Liver (tissue), 9 donors: ENCODE measurements around the gene ZNF579. TPM values are rescaled to one million over a fixed set of nuclear protein-coding genes. Genes with fewer than 3 reads are reported as not detected.

Experiments
- DNase-seq: peaks from one replicate; pipeline ENCODE4 v3.0.0-alpha.2; 2017; ENCODE audit warnings: low spot score
- H3K27ac ChIP-seq, 2 donors: one replicate each; pipeline ENCODE4 v1.7.0; 2013; ENCODE audit warnings: inconsistent platforms in 2 of 2, low read length in 2 of 2, control low read depth in 1 of 2, low read depth in 1 of 2, mild to moderate bottlenecking in 1 of 2
- H3K27me3 ChIP-seq, 4 donors: one replicate each; pipeline versions ENCODE4 v1.6.1 to v1.7.0; 2013; ENCODE audit warnings: low read length in 3 of 4, inconsistent platforms in 1 of 4, mild to moderate bottlenecking in 1 of 4, moderate library complexity in 1 of 4; ENCODE audit not compliant: control insufficient read depth in 4 of 4, insufficient read depth in 4 of 4
- H3K36me3 ChIP-seq, 4 donors: one replicate each; pipeline versions ENCODE4 v1.6.1 to v1.7.0; 2013; ENCODE audit warnings: low read length in 3 of 4, mild to moderate bottlenecking in 3 of 4, low read depth in 1 of 4, moderate library complexity in 1 of 4; ENCODE audit not compliant: control insufficient read depth in 4 of 4, insufficient read depth in 3 of 4
- H3K4me1 ChIP-seq, 4 donors: one replicate each; pipeline versions ENCODE4 v1.6.1 to v1.7.0; 2013; ENCODE audit warnings: low read length in 3 of 4, mild to moderate bottlenecking in 3 of 4, moderate library complexity in 1 of 4; ENCODE audit not compliant: control insufficient read depth in 4 of 4, insufficient read depth in 4 of 4
- H3K4me3 ChIP-seq, 3 donors: one replicate each; pipeline versions ENCODE4 v1.6.1 to v1.7.0; 2013; ENCODE audit warnings: low read length in 3 of 3, control low read depth in 1 of 3, low read depth in 1 of 3, mild to moderate bottlenecking in 1 of 3
- H3K9ac ChIP-seq, 2 donors: one replicate each; pipeline ENCODE4 v1.7.0; 2013; ENCODE audit warnings: low read length in 2 of 2, mild to moderate bottlenecking in 2 of 2, moderate library complexity in 2 of 2, control low read depth in 1 of 2, low read depth in 1 of 2
- H3K9me3 ChIP-seq, 4 donors: one replicate each; pipeline versions ENCODE4 v1.6.1 to v1.7.0; 2013; ENCODE audit warnings: low read length in 3 of 4; ENCODE audit not compliant: control insufficient read depth in 4 of 4
- EGR1 ChIP-seq, 2 donors: IDR thresholded peaks; 2 replicates each; pipeline ENCODE4 v1.6.1; 2016 to 2018; ENCODE audit warnings: antibody characterized with exemption in 2 of 2, low read depth in 2 of 2
- FOXA1 ChIP-seq: IDR thresholded peaks from 2 replicates; pipeline ENCODE4 v1.6.1; 2016; ENCODE audit warnings: antibody characterized with exemption
- GABPA ChIP-seq, 2 donors: IDR thresholded peaks in 1 of 2; conservative IDR thresholded peaks in 1 of 2; 2 replicates each; pipeline ENCODE4 v1.6.1; 2016; ENCODE audit warnings: antibody characterized with exemption in 2 of 2, mild to moderate bottlenecking in 1 of 2, moderate library complexity in 1 of 2
- HNF4A ChIP-seq, 2 donors: conservative IDR thresholded peaks; 2 replicates each; pipeline ENCODE4 v1.6.1; 2016; ENCODE audit warnings: antibody characterized with exemption in 2 of 2, mild to moderate bottlenecking in 2 of 2
- HNF4G ChIP-seq: IDR thresholded peaks from 2 replicates; pipeline ENCODE4 v1.6.1; 2016; ENCODE audit warnings: antibody characterized with exemption
- JUND ChIP-seq, 2 donors: IDR thresholded peaks; 2 replicates each; pipeline ENCODE4 v1.6.1; 2016; ENCODE audit warnings: antibody characterized with exemption in 2 of 2
- REST ChIP-seq: IDR thresholded peaks from 2 replicates; pipeline ENCODE4 v1.6.1; 2016; ENCODE audit warnings: antibody characterized with exemption, mild to moderate bottlenecking
- RXRA ChIP-seq, 2 donors: IDR thresholded peaks; 2 replicates each; pipeline ENCODE4 v1.6.1; 2017 to 2018; ENCODE audit warnings: antibody characterized with exemption in 2 of 2, mild to moderate bottlenecking in 1 of 2
- TAF1 ChIP-seq: conservative IDR thresholded peaks from 2 replicates; pipeline ENCODE4 v1.6.1; 2016; ENCODE audit warnings: antibody characterized with exemption, mild to moderate bottlenecking
- YY1 ChIP-seq: IDR thresholded peaks from 2 replicates; pipeline ENCODE4 v1.6.1; 2016; ENCODE audit warnings: antibody characterized with exemption, mild to moderate bottlenecking
- ZBTB33 ChIP-seq: IDR thresholded peaks from 2 replicates; pipeline ENCODE4 v1.6.1; 2016; ENCODE audit warnings: antibody characterized with exemption
- WGBS: extraction: QIAGEN DNeasy Blood & Tissue Kit; methylation state at CpG from one replicate; pipeline ENCODE4 v1.1.7; 2013; 5-methylcytosine and 5-hydroxymethylcytosine counted together
- polyA plus RNA-seq, 2 donors: library from polyadenylated mRNA; stranded (reverse) in 1 of 2; unstranded in 1 of 2; fragments of 200-250 nt in 1 of 2; fragments of >200 nt in 1 of 2; fragmentation: Nextera tagmentation in 1 of 2; extraction: Ambion mirVana in 1 of 2; gene quantifications; one replicate each; pipeline versions ENCODE4 v1.2.1 to v1.2.3, GENCODE V29; 2013 to 2015
- total RNA-seq, 2 donors: library from RNA; depleted of rRNA; stranded (reverse); fragments of >200 nt; gene quantifications; one replicate each; pipeline ENCODE4 v1.2.3, GENCODE V29; 2014
- TF ChIP-seq, protein P1 (sequence below): IDR thresholded peaks from 2 replicates; pipeline ENCODE4 v1.6.1; 2016; ENCODE audit warnings: antibody characterized with exemption
- TF ChIP-seq, protein P2 (sequence below): IDR thresholded peaks from 2 replicates; pipeline ENCODE4 v1.6.1; 2016; ENCODE audit warnings: antibody characterized with exemption
- TF ChIP-seq, protein P3 (sequence below): fragments of 150-350 bp; IDR thresholded peaks from 2 replicates; pipeline ENCODE4 v1.5.1; 2017; ENCODE audit warnings: improper control_type of control experiment, low read depth, low read length; ENCODE audit not compliant: missing input control
- donor health status: healthy.
- donor health status: healthy.
- donor health status: healthy.
- donor health status: healthy.
- donor health status: healthy.

ZNF579 gene
- total and polyA plus RNA-seq, 4 donors: 0.92 to 3.3 (median 1.2) TPM

GRCh38 chr19:55563261-55563690 lies 17.4 kb downstream of the ZNF579 start:
- Histone ChIP-seq H3K4me1 (no peaks in the 10 kb centered on the region), H3K9me3 (peaks cover 0 to 4% (median 0%) of the 10 kb centered on the region in 4 donors), H3K4me3 (no peak overlapping the region), H3K27me3 (peaks cover 0 to 3% (median 1%) of the 10 kb centered on the region in 4 donors), H3K36me3 (no peaks in the 10 kb centered on the region), H3K9ac (no peak overlapping the region), H3K27ac (no peak overlapping the region)
- 68% methylated on average over 12 of the region's 12 CpGs for WGBS
- TF ChIP-seq ZBTB33 (no peak), TAF1 (no peak), REST (no peak), EGR1 (IDR thresholded peaks at IDR 0.05; ENCODE audit: low read depth in 2 of 2) (no peak), HNF4A (conservative IDR thresholded peaks at IDR 0.05) (no peak), JUND (IDR thresholded peaks at IDR 0.05) (no peak), RXRA (IDR thresholded peaks at IDR 0.05) (no peak), HNF4G (no peak), FOXA1 (no peak), GABPA (IDR thresholded peaks at IDR 0.05 in 1 of 2, conservative IDR thresholded peaks at IDR 0.05 in 1 of 2) (no peak), YY1 (no peak)
- TF ChIP-seq, protein P1, sequence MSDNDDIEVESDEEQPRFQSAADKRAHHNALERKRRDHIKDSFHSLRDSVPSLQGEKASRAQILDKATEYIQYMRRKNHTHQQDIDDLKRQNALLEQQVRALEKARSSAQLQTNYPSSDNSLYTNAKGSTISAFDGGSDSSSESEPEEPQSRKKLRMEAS: no peak
- TF ChIP-seq, protein P2, sequence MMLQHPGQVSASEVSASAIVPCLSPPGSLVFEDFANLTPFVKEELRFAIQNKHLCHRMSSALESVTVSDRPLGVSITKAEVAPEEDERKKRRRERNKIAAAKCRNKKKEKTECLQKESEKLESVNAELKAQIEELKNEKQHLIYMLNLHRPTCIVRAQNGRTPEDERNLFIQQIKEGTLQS: no peak
- TF ChIP-seq, protein P3, sequence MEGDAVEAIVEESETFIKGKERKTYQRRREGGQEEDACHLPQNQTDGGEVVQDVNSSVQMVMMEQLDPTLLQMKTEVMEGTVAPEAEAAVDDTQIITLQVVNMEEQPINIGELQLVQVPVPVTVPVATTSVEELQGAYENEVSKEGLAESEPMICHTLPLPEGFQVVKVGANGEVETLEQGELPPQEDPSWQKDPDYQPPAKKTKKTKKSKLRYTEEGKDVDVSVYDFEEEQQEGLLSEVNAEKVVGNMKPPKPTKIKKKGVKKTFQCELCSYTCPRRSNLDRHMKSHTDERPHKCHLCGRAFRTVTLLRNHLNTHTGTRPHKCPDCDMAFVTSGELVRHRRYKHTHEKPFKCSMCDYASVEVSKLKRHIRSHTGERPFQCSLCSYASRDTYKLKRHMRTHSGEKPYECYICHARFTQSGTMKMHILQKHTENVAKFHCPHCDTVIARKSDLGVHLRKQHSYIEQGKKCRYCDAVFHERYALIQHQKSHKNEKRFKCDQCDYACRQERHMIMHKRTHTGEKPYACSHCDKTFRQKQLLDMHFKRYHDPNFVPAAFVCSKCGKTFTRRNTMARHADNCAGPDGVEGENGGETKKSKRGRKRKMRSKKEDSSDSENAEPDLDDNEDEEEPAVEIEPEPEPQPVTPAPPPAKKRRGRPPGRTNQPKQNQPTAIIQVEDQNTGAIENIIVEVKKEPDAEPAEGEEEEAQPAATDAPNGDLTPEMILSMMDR: no peak
- DNase-seq: no peak

DNA sequence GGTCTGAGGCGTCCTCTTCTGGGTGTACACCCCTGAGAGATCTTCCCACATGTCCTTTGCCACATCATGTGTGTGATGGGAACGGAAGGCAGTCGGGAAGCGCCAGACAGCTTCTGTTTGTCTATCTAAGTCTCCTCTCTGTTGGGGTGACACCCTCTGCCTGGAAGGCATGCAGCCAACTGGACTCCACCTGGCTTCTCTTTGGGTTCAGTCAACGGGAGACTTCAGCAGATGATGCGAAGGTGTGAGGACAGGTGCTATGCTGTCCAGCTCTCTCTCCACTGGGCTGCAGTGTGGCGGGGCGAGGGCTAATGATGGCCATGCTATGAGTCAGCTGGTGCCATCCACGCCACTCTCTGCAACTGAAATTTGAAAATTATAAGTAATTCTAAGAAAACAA lies 21.0 kb downstream of the ZNF579 start:
- no peak overlapping the region for H3K9ac ChIP-seq
- 83% methylated on average over 9 of the region's 9 CpGs for WGBS
- H3K9me3 ChIP-seq: peaks cover 0 to 4% (median 0%) of the 10 kb centered on the region in 4 donors
- TF ChIP-seq EGR1 (IDR thresholded peaks at IDR 0.05; ENCODE audit: low read depth in 2 of 2): no peak
- DNase-seq: no peak
- no peaks in the 10 kb centered on the region for H3K27me3 ChIP-seq
- H3K4me3 ChIP-seq: no peak overlapping the region
- H3K4me1 ChIP-seq: no peaks in the 10 kb centered on the region
- H3K27ac ChIP-seq: no peak overlapping the region
- H3K36me3 ChIP-seq: no peaks in the 10 kb centered on the region
